Glutamatergic neuron (in vitro differentiated cells): ENCODE data around the gene CTNNA2. TPM values are rescaled to one million over a fixed set of nuclear protein-coding genes. Genes with fewer than 3 reads are reported as not detected.

Experiments used
- DNase-seq: peaks from one replicate; pipeline ENCODE4 v3.0.0; 2022
- H3K27ac Mint-ChIP-seq: one replicate; pipeline ENCODE4 v1.8.0; 2020; ENCODE audit warnings: mild to moderate bottlenecking, mixed read lengths, inconsistent platforms; ENCODE audit not compliant: unreplicated experiment
- H3K27me3 Mint-ChIP-seq: one replicate; pipeline ENCODE4 v1.8.0; 2020; ENCODE audit warnings: mild to moderate bottlenecking, moderate library complexity, mixed read lengths, inconsistent platforms; ENCODE audit not compliant: unreplicated experiment
- H3K36me3 Mint-ChIP-seq: one replicate; pipeline ENCODE4 v1.8.0; 2020; ENCODE audit warnings: mild to moderate bottlenecking, mixed read lengths, inconsistent platforms; ENCODE audit not compliant: unreplicated experiment
- H3K4me1 Mint-ChIP-seq: one replicate; pipeline ENCODE4 v1.8.0; 2020; ENCODE audit warnings: mild to moderate bottlenecking, low read depth, mixed read lengths, inconsistent platforms; ENCODE audit not compliant: unreplicated experiment
- H3K4me3 Mint-ChIP-seq: one replicate; pipeline ENCODE4 v1.8.0; 2020; ENCODE audit warnings: mild to moderate bottlenecking, mixed read lengths, inconsistent platforms; ENCODE audit not compliant: unreplicated experiment
- H3K9me3 Mint-ChIP-seq: one replicate; pipeline ENCODE4 v1.8.0; 2020; ENCODE audit warnings: mild to moderate bottlenecking, moderate library complexity, mixed read lengths, inconsistent platforms; ENCODE audit not compliant: unreplicated experiment
- total RNA-seq: library from RNA; stranded (reverse); fragmentation: NEBNext Ultra II Directional; extraction: Animal tissue kit (Norgen Biotek cat#: 25700); gene quantifications from one replicate; pipeline ENCODE4 v1.2.1, GENCODE V29; 2021; ENCODE audit not compliant: unreplicated experiment
- TF ChIP-seq, protein P1 (sequence below): fragments of 200-600 bp; sonication (generic); IDR thresholded peaks from one replicate; pipeline ENCODE4 v1.5.0; 2021; ENCODE audit not compliant: partially characterized antibody, unreplicated experiment

CTNNA2 gene
- total RNA-seq, 1 donor from 2014 or later: 76.2 TPM

DNA sequence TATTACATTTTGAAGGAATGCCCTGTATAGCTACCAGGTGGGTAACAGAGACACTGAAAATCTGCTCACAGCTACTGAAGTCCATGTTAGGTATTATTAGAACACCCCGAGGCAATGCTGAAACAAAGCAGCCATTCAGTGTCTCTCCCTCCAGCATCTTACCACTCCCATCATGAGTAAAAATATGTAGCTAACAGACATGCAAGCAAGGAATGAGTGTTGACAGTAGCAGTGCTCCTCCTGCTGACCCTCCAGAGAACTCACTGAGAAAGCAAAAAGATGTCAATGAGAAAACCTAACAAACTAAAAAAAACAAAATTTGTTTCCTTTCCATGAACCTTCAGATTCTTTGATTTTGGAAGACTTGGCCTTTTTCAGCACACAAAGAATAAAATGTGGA, 397.8 kb downstream of the CTNNA2 start:
- H3K4me1 Mint-ChIP-seq: peaks cover 8% of the 10 kb centered on the region
- DNase-seq: no peak
- no peak overlapping the region for H3K27ac Mint-ChIP-seq
- H3K4me3 Mint-ChIP-seq: no peak overlapping the region
- H3K36me3 Mint-ChIP-seq: no peaks in the 10 kb centered on the region
- TF ChIP-seq, protein P1, sequence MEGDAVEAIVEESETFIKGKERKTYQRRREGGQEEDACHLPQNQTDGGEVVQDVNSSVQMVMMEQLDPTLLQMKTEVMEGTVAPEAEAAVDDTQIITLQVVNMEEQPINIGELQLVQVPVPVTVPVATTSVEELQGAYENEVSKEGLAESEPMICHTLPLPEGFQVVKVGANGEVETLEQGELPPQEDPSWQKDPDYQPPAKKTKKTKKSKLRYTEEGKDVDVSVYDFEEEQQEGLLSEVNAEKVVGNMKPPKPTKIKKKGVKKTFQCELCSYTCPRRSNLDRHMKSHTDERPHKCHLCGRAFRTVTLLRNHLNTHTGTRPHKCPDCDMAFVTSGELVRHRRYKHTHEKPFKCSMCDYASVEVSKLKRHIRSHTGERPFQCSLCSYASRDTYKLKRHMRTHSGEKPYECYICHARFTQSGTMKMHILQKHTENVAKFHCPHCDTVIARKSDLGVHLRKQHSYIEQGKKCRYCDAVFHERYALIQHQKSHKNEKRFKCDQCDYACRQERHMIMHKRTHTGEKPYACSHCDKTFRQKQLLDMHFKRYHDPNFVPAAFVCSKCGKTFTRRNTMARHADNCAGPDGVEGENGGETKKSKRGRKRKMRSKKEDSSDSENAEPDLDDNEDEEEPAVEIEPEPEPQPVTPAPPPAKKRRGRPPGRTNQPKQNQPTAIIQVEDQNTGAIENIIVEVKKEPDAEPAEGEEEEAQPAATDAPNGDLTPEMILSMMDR: no peak
- no peaks in the 10 kb centered on the region for H3K27me3 Mint-ChIP-seq
- no peaks in the 10 kb centered on the region for H3K9me3 Mint-ChIP-seq

DNA sequence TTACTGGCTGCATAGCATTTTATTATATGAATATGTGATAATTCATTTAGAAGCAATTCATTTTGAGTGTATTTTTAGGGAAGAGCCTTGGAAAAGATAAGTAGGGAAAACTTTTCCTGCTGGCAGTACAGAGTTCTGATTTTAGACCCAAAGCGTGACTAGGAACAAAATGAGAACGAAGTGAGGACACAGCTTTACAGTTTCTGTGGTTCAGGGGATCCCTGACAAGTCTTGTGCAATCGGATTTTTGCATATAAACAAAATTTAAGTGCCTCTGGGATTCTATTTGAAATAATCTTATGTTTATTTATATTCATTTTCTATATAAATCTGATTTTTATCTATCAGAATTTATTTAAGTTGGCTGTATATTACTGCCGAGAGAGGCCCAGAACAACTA, 402.6 kb downstream of the CTNNA2 start:
- H3K9me3 Mint-ChIP-seq: no peaks in the 10 kb centered on the region
- H3K4me1 Mint-ChIP-seq: peaks cover 2% of the 10 kb centered on the region
- H3K36me3 Mint-ChIP-seq: peaks cover 6% of the 10 kb centered on the region
- TF ChIP-seq, protein P1: no peak
- no peak overlapping the region for H3K27ac Mint-ChIP-seq
- H3K4me3 Mint-ChIP-seq: no peak overlapping the region
- peaks cover 3% of the 10 kb centered on the region for H3K27me3 Mint-ChIP-seq
- DNase-seq: no peak

DNA sequence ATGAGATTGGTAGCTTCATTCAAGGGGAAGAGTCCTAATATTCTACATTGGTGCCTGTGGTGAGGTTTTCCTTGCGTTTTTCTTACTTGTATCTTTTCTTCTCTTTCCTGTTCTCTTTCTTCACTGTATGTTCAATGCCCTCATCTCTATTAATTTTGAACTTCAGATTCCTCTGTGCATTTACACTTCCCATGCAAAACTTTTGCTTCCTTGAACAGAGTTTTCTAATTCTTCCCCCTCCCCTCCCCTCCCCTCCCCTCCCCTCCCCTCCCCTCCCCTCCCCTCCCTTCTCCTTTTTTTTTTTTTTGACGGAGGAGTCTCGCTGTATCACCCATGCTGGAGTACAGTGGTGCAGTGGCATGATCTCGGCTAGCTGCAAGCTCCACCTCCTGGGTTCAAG, 403.4 kb downstream of the CTNNA2 start:
- Mint-ChIP-seq H3K4me1 (peaks cover 2% of the 10 kb centered on the region), H3K4me3 (no peak overlapping the region), H3K27ac (no peak overlapping the region), H3K9me3 (no peaks in the 10 kb centered on the region), H3K27me3 (peaks cover 3% of the 10 kb centered on the region), H3K36me3 (peaks cover 6% of the 10 kb centered on the region)
- no peak for DNase-seq
- TF ChIP-seq, protein P1: no peak

DNA sequence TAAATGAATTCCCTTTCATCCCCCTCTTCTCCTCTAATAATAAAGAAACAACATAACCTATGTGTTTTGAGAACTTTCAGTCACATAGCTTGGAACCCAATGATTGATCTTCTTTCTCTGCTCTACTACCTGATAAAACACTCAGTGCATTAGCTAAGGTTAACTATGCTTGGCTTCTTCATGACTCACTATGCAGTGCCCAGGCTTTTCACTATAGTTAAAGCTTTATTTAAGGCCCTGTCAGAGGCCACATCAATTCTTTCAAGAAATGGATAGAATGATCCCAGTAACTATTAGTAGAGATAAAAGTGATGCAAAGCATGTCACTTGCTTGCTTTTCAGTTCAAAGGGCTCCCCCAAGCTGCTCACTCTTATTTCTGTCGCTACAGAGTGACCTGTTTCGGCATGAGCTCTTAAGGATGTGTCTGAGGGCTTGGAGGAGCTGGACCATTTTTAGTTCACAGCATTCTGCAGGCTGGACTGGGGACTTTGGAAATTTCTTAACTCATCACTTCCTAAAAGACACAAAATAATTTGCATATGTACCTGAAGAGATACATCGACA, 407.7 kb downstream of the CTNNA2 start:
- Mint-ChIP-seq H3K4me3 (no peak overlapping the region), H3K4me1 (peaks cover 2% of the 10 kb centered on the region), H3K9me3 (no peaks in the 10 kb centered on the region), H3K36me3 (peaks cover 6% of the 10 kb centered on the region), H3K27ac (no peak overlapping the region), H3K27me3 (peaks cover 3% of the 10 kb centered on the region)
- TF ChIP-seq, protein P1: no peak
- DNase-seq: no peak

DNA sequence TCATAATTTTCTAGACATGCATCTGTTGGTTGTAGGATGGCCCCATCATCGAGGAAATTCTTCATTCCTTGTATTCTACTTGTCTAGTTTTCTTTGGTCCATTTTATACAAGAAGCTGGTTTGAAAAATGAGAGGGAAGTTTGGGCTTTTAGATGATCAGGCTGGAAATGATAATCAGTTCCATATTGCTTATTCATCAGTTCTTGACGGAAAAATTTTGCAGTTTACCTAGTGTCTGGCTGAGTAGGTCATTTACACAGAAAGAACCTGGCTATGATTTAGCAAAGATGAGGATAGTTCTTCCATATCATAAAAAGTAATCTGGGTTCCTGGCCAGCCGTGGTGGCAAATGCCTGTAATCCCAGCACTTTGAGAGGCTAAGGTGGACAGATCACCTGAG, 416.8 kb downstream of the CTNNA2 start:
- no peaks in the 10 kb centered on the region for H3K27me3 Mint-ChIP-seq

More for the DNA sequence above, 416.8 kb downstream of the CTNNA2 start:
- Mint-ChIP-seq H3K4me3 (no peak overlapping the region), H3K27ac (no peak overlapping the region), H3K36me3 (no peaks in the 10 kb centered on the region), H3K9me3 (no peaks in the 10 kb centered on the region), H3K4me1 (no peaks in the 10 kb centered on the region)
- no peak for DNase-seq
- TF ChIP-seq, protein P1: no peak
